Measurements from ENCODE around the gene GCNA. TPM values are rescaled to one million over a fixed set of nuclear protein-coding genes. Genes with fewer than 3 reads are reported as not detected.
A peak's percentile ranks its signal among the peaks of the same experiment; 100 is the strongest.
"Not testable (repeated sequence)": the region's sequence is repeated elsewhere in the genome, so short reads cannot be mapped to it uniquely, and the experiment has no call there.

The GCNA gene
- total and polyA plus RNA-seq, 4 donors: 0.38 to 5.4 (median 3.3) TPM

GRCh38 chrX:71577682-71578081 lies 555 bp upstream of the GCNA start:
- intact Hi-C loops (cut with DNase I): no loop called here
- H3K9me3 ChIP-seq (ENCODE audit: control insufficient read depth, low read length): no peaks in the 10 kb centered on the region
- ATAC-seq (ENCODE audit: low FRiP score) (no peak), DNase-seq (no peak)
- no peaks in the 10 kb centered on the region for H3K4me1 ChIP-seq (ENCODE audit: control insufficient read depth in 1 of 2, insufficient read depth in 2 of 2, low read length in 2 of 2)
- H3K4me3 ChIP-seq (ENCODE audit: low read length in 2 of 2): no peak overlapping the region
- H3K27me3 ChIP-seq (ENCODE audit: control insufficient read depth in 1 of 2, insufficient read depth in 2 of 2, low read length in 1 of 2): no peaks in the 10 kb centered on the region
- 86 to 94% methylated on average over 24 of the region's 24 CpGs for WGBS, 2 donors
- H3K36me3 ChIP-seq (ENCODE audit: control insufficient read depth in 1 of 2, insufficient read depth in 2 of 2, low read length in 1 of 2): peaks cover 0 to 2% of the 10 kb centered on the region in 2 donors
- no peak overlapping the region for H3K27ac ChIP-seq (ENCODE audit: low read depth in 1 of 2, low read length in 2 of 2)

GRCh38 chrX:71579136-71579989 lies 1.1 kb downstream of the GCNA start:
- ATAC-seq (ENCODE audit: low FRiP score): no peak
- intact Hi-C loops (cut with DNase I): no loop called here
- no peaks in the 10 kb centered on the region for H3K27me3 ChIP-seq (ENCODE audit: control insufficient read depth in 1 of 2, insufficient read depth in 2 of 2, low read length in 1 of 2)
- H3K9me3 ChIP-seq (ENCODE audit: control insufficient read depth, low read length): no peaks in the 10 kb centered on the region
- no peak for DNase-seq
- no peaks in the 10 kb centered on the region for H3K4me1 ChIP-seq (ENCODE audit: control insufficient read depth in 1 of 2, insufficient read depth in 2 of 2, low read length in 2 of 2)
- no peaks in the 10 kb centered on the region for H3K36me3 ChIP-seq (ENCODE audit: control insufficient read depth in 1 of 2, insufficient read depth in 2 of 2, low read length in 1 of 2)
- WGBS, 2 donors: 93 to 96% methylated on average over 24 to 26 of the region's 26 CpGs
- no peak overlapping the region for H3K27ac ChIP-seq (ENCODE audit: low read depth in 1 of 2, low read length in 2 of 2)
- H3K4me3 ChIP-seq (ENCODE audit: low read length in 2 of 2): no peak overlapping the region

- DNase-seq (no peak), ATAC-seq (ENCODE audit: low FRiP score) (no peak)
- Histone ChIP-seq H3K27me3 (ENCODE audit: control insufficient read depth in 1 of 2, insufficient read depth in 2 of 2, low read length in 1 of 2) (no peaks in the 10 kb centered on the region), H3K4me3 (ENCODE audit: low read length in 2 of 2) (no peak overlapping the region), H3K9me3 (ENCODE audit: control insufficient read depth, low read length) (no peaks in the 10 kb centered on the region), H3K36me3 (ENCODE audit: control insufficient read depth in 1 of 2, insufficient read depth in 2 of 2, low read length in 1 of 2) (no peaks in the 10 kb centered on the region), H3K4me1 (ENCODE audit: control insufficient read depth in 1 of 2, insufficient read depth in 2 of 2, low read length in 2 of 2) (no peaks in the 10 kb centered on the region), H3K27ac (ENCODE audit: low read depth in 1 of 2, low read length in 2 of 2) (no peak overlapping the region)
- WGBS, 2 donors: 83 to 85% methylated on average over 7 of the region's 7 CpGs
- intact Hi-C loops (cut with DNase I): no loop called here
Measured at GRCh38 chrX:71579990-71580380, 1.7 kb downstream of the GCNA start.

GRCh38 chrX:71581210-71581609 lies 3.0 kb downstream of the GCNA start:
- Histone ChIP-seq H3K4me3 (ENCODE audit: low read length in 2 of 2) (no peak overlapping the region), H3K27ac (ENCODE audit: low read depth in 1 of 2, low read length in 2 of 2) (no peak overlapping the region), H3K36me3 (ENCODE audit: control insufficient read depth in 1 of 2, insufficient read depth in 2 of 2, low read length in 1 of 2) (no peaks in the 10 kb centered on the region), H3K4me1 (ENCODE audit: control insufficient read depth in 1 of 2, insufficient read depth in 2 of 2, low read length in 2 of 2) (no peaks in the 10 kb centered on the region), H3K27me3 (ENCODE audit: control insufficient read depth in 1 of 2, insufficient read depth in 2 of 2, low read length in 1 of 2) (no peaks in the 10 kb centered on the region), H3K9me3 (ENCODE audit: control insufficient read depth, low read length) (no peaks in the 10 kb centered on the region)
- DNase-seq (no peak), ATAC-seq (ENCODE audit: low FRiP score) (no peak)
- intact Hi-C loops (cut with DNase I): no loop called here
- 46 to 63% methylated on average over 5 of the region's 5 CpGs for WGBS, 2 donors

- H3K4me1 ChIP-seq (ENCODE audit: control insufficient read depth in 1 of 2, insufficient read depth in 2 of 2, low read length in 2 of 2): no peaks in the 10 kb centered on the region
- H3K27me3 ChIP-seq (ENCODE audit: control insufficient read depth in 1 of 2, insufficient read depth in 2 of 2, low read length in 1 of 2): no peaks in the 10 kb centered on the region
- H3K4me3 ChIP-seq (ENCODE audit: low read length in 2 of 2): no peak overlapping the region
- WGBS, 2 donors: 92 to 94% methylated on average over 2 of the region's 2 CpGs
- no peaks in the 10 kb centered on the region for H3K36me3 ChIP-seq (ENCODE audit: control insufficient read depth in 1 of 2, insufficient read depth in 2 of 2, low read length in 1 of 2)
- H3K27ac ChIP-seq (ENCODE audit: low read depth in 1 of 2, low read length in 2 of 2): no peak overlapping the region
- ATAC-seq (ENCODE audit: low FRiP score): no peak
- H3K9me3 ChIP-seq (ENCODE audit: control insufficient read depth, low read length): no peaks in the 10 kb centered on the region
- DNase-seq: no peak
- intact Hi-C loops (cut with DNase I): no loop called here
Measured at GRCh38 chrX:71586929-71587328, 8.7 kb downstream of the GCNA start.

GRCh38 chrX:71593210-71593609 lies 15.0 kb downstream of the GCNA start:
- ATAC-seq (ENCODE audit: low FRiP score); H3K27ac ChIP-seq (ENCODE audit: low read depth in 1 of 2, low read length in 2 of 2); H3K4me3 ChIP-seq (ENCODE audit: low read length in 2 of 2); intact Hi-C loops (cut with DNase I); H3K9me3 ChIP-seq (ENCODE audit: control insufficient read depth, low read length); H3K27me3 ChIP-seq (ENCODE audit: control insufficient read depth in 1 of 2, insufficient read depth in 2 of 2, low read length in 1 of 2); H3K4me1 ChIP-seq (ENCODE audit: control insufficient read depth in 1 of 2, insufficient read depth in 2 of 2, low read length in 2 of 2); H3K36me3 ChIP-seq (ENCODE audit: control insufficient read depth in 1 of 2, insufficient read depth in 2 of 2, low read length in 1 of 2); DNase-seq: not testable (repeated sequence)
- 81 to 95% methylated on average over 6 to 7 of the region's 8 CpGs for WGBS, 2 donors

GRCh38 chrX:71599965-71600364 lies 21.7 kb downstream of the GCNA start:
- intact Hi-C loops (cut with DNase I): no loop called here
- no peaks in the 10 kb centered on the region for H3K9me3 ChIP-seq (ENCODE audit: control insufficient read depth, low read length)
- no peaks in the 10 kb centered on the region for H3K4me1 ChIP-seq (ENCODE audit: control insufficient read depth in 1 of 2, insufficient read depth in 2 of 2, low read length in 2 of 2)
- no peak overlapping the region for H3K4me3 ChIP-seq (ENCODE audit: low read length in 2 of 2)
- no peaks in the 10 kb centered on the region for H3K27me3 ChIP-seq (ENCODE audit: control insufficient read depth in 1 of 2, insufficient read depth in 2 of 2, low read length in 1 of 2)
- peaks cover 0 to 3% of the 10 kb centered on the region in 2 donors for H3K36me3 ChIP-seq (ENCODE audit: control insufficient read depth in 1 of 2, insufficient read depth in 2 of 2, low read length in 1 of 2)
- no peak for ATAC-seq (ENCODE audit: low FRiP score)
- WGBS, 2 donors: 79 to 82% methylated on average over 2 of the region's 2 CpGs
- DNase-seq: no peak
- no peak overlapping the region for H3K27ac ChIP-seq (ENCODE audit: low read depth in 1 of 2, low read length in 2 of 2)

- 92 to 96% methylated on average over 33 of the region's 33 CpGs for WGBS, 2 donors
- Histone ChIP-seq H3K27ac (ENCODE audit: low read depth in 1 of 2, low read length in 2 of 2) (no peak overlapping the region), H3K9me3 (ENCODE audit: control insufficient read depth, low read length) (no peaks in the 10 kb centered on the region), H3K4me3 (ENCODE audit: low read length in 2 of 2) (no peak overlapping the region), H3K27me3 (ENCODE audit: control insufficient read depth in 1 of 2, insufficient read depth in 2 of 2, low read length in 1 of 2) (no peaks in the 10 kb centered on the region), H3K36me3 (ENCODE audit: control insufficient read depth in 1 of 2, insufficient read depth in 2 of 2, low read length in 1 of 2) (peaks cover 1 to 5% of the 10 kb centered on the region in 2 donors), H3K4me1 (ENCODE audit: control insufficient read depth in 1 of 2, insufficient read depth in 2 of 2, low read length in 2 of 2) (no peaks in the 10 kb centered on the region)
- intact Hi-C loops (cut with DNase I): no loop called here
- DNase-seq (peak in 1 of 2 donors; percentile 8), ATAC-seq (ENCODE audit: low FRiP score) (no peak)
Measured at GRCh38 chrX:71603618-71604017, 25.4 kb downstream of the GCNA start.

GRCh38 chrX:71604141-71604540 lies 25.9 kb downstream of the GCNA start:
- H3K36me3 ChIP-seq (ENCODE audit: control insufficient read depth in 1 of 2, insufficient read depth in 2 of 2, low read length in 1 of 2): peaks cover 4 to 5% of the 10 kb centered on the region in 2 donors
- DNase-seq: peak in 1 of 2 donors; percentile 5
- H3K4me3 ChIP-seq (ENCODE audit: low read length in 2 of 2): no peak overlapping the region
- intact Hi-C loops (cut with DNase I): no loop called here
- no peaks in the 10 kb centered on the region for H3K9me3 ChIP-seq (ENCODE audit: control insufficient read depth, low read length)
- no peaks in the 10 kb centered on the region for H3K27me3 ChIP-seq (ENCODE audit: control insufficient read depth in 1 of 2, insufficient read depth in 2 of 2, low read length in 1 of 2)
- H3K4me1 ChIP-seq (ENCODE audit: control insufficient read depth in 1 of 2, insufficient read depth in 2 of 2, low read length in 2 of 2): no peaks in the 10 kb centered on the region
- ATAC-seq (ENCODE audit: low FRiP score): no peak
- no peak overlapping the region for H3K27ac ChIP-seq (ENCODE audit: low read depth in 1 of 2, low read length in 2 of 2)
- WGBS, 2 donors: 90 to 95% methylated on average over 10 of the region's 10 CpGs

All from aorta (tissue), 5 donors.